Peyer's patch (tissue), 4 donors: ENCODE measurements around the gene ZBTB11. TPM values are rescaled to one million over a fixed set of nuclear protein-coding genes. Genes with fewer than 3 reads are reported as not detected.
"Not testable (repeated sequence)": the region's sequence is repeated elsewhere in the genome, so short reads cannot be mapped to it uniquely, and the experiment has no call there.

Experiments
- DNase-seq, 3 donors: peaks; one replicate each; pipeline ENCODE4 v3.0.0-alpha.2; 2017 to 2019
- H3K27ac ChIP-seq, 4 donors: fragments of 200-600 bp; sonication (generic); one replicate each; pipeline ENCODE4 v1.5.1; 2016 to 2019
- H3K27me3 ChIP-seq, 2 donors: fragments of 200-600 bp; sonication (generic); one replicate each; pipeline ENCODE4 v1.5.1; 2019
- H3K36me3 ChIP-seq, 3 donors: fragments of 200-600 bp; sonication (generic); one replicate each; pipeline ENCODE4 v1.5.1; 2016 to 2019
- H3K4me1 ChIP-seq, 4 donors: fragments of 200-600 bp; sonication (generic); one replicate each; pipeline ENCODE4 v1.5.1; 2016 to 2019
- H3K4me3 ChIP-seq, 4 donors: fragments of 200-600 bp; sonication (generic); 1 replicate in 3 of 4; 2 replicates in 1 of 4; pipeline ENCODE4 v1.5.1; 2016 to 2019; ENCODE audit warnings: mild to moderate bottlenecking in 1 of 4
- H3K9me3 ChIP-seq, 4 donors: fragments of 200-600 bp; sonication (generic); one replicate each; pipeline ENCODE4 v1.5.1; 2016 to 2019; ENCODE audit warnings: mild to moderate bottlenecking in 1 of 4
- POLR2A ChIP-seq, 2 donors: fragments of 450-650 bp; IDR thresholded peaks; one replicate each; pipeline ENCODE4 v1.5.1; 2017; ENCODE audit warnings: antibody characterized with exemption in 2 of 2, mild to moderate bottlenecking in 2 of 2, moderate library complexity in 2 of 2
- total RNA-seq, 4 donors: library from RNA; depleted of rRNA; stranded (reverse); fragments of >200 nt; gene quantifications; one replicate each; pipeline ENCODE4 v1.1.0, GENCODE V29; 2016
- TF ChIP-seq, protein P1 (sequence below), 6 experiments: fragments of 450-650 bp in 4 of 6; fragments of 200-600 bp in 2 of 6; sonication (generic) in 1 of 6; IDR thresholded peaks; one replicate each; pipeline ENCODE4 v1.5.1; 2017 to 2019; ENCODE audit warnings: antibody characterized with exemption in 6 of 6, mild to moderate bottlenecking in 3 of 6, moderate library complexity in 1 of 6

ZBTB11 gene
- total RNA-seq, 4 donors from 2014 or later, result 15.5 to 25.5 (median 22.9) TPM

GRCh38 chr3:101680466-101680865 is 3.5 kb upstream of the ZBTB11 start:
- TF ChIP-seq POLR2A (IDR thresholded peaks at IDR 0.05), result no peak
- TF ChIP-seq, protein P1, sequence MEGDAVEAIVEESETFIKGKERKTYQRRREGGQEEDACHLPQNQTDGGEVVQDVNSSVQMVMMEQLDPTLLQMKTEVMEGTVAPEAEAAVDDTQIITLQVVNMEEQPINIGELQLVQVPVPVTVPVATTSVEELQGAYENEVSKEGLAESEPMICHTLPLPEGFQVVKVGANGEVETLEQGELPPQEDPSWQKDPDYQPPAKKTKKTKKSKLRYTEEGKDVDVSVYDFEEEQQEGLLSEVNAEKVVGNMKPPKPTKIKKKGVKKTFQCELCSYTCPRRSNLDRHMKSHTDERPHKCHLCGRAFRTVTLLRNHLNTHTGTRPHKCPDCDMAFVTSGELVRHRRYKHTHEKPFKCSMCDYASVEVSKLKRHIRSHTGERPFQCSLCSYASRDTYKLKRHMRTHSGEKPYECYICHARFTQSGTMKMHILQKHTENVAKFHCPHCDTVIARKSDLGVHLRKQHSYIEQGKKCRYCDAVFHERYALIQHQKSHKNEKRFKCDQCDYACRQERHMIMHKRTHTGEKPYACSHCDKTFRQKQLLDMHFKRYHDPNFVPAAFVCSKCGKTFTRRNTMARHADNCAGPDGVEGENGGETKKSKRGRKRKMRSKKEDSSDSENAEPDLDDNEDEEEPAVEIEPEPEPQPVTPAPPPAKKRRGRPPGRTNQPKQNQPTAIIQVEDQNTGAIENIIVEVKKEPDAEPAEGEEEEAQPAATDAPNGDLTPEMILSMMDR (IDR thresholded peaks at IDR 0.05), result no peak
- no peak overlapping the region for H3K27ac ChIP-seq
- peaks cover 3 to 28% (median 7%) of the 10 kb centered on the region in 4 donors for H3K4me1 ChIP-seq
- H3K9me3 ChIP-seq, result no peaks in the 10 kb centered on the region
- H3K36me3 ChIP-seq, result peaks cover 0 to 50% (median 0%) of the 10 kb centered on the region in 3 donors
- DNase-seq, result no peak
- no peaks in the 10 kb centered on the region for H3K27me3 ChIP-seq
- H3K4me3 ChIP-seq, result no peak overlapping the region

DNA sequence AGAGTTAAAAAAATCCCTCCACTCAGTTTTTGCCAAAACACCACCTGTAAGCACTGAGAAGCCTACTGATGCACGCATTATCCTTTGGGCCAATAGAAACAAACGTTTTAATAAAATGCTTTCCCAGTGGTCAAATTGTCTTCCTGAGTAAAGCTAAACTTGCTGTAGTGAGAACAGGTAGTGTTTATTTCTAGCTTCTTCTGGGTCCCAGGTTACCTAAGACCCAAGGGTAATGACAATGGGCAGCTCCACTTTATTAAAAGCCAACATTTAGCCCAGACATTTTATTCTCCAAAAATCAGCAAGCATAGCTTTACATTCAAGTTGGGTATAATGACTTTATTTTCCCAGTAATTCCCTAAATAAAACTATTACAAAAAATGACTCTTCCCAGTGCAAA is 1.9 kb upstream of the ZBTB11 start:
- not testable (repeated sequence) for H3K27ac ChIP-seq, H3K9me3 ChIP-seq, DNase-seq, H3K27me3 ChIP-seq, H3K4me3 ChIP-seq
- Histone ChIP-seq H3K36me3 (peaks cover 0 to 44% (median 0%) of the 10 kb centered on the region in 3 donors), H3K4me1 (peaks cover 3 to 21% (median 6%) of the 10 kb centered on the region in 4 donors)

GRCh38 chr3:101677436-101678286 is 729 bp upstream of the ZBTB11 start:
- peak in 2 of 3 donors; percentile 24 to 57 for DNase-seq
- peak overlapping the region; percentile 77 to 98 (median 94) for H3K4me3 ChIP-seq
- no peaks in the 10 kb centered on the region for H3K9me3 ChIP-seq
- TF ChIP-seq, protein P1 (IDR thresholded peaks at IDR 0.05), result no peak
- TF ChIP-seq POLR2A (IDR thresholded peaks at IDR 0.05), result no peak
- peak overlapping the region; percentile 95 to 100 (median 98) for H3K27ac ChIP-seq
- H3K4me1 ChIP-seq, result peaks cover 3 to 18% (median 6%) of the 10 kb centered on the region in 4 donors
- peaks cover 0 to 32% (median 0%) of the 10 kb centered on the region in 3 donors for H3K36me3 ChIP-seq
- H3K27me3 ChIP-seq, result no peaks in the 10 kb centered on the region

GRCh38 chr3:101676216-101676764 is 642 bp downstream of the ZBTB11 start:
- DNase-seq, result peak; percentile 92 to 97 (median 97)
- peak overlapping the region; percentile 77 to 98 (median 94) for H3K4me3 ChIP-seq

GRCh38 chr3:101675709-101676215 is 1.2 kb downstream of the ZBTB11 start:
- Histone ChIP-seq H3K36me3 (peaks cover 0 to 16% (median 0%) of the 10 kb centered on the region in 3 donors), H3K27me3 (no peaks in the 10 kb centered on the region), H3K9me3 (no peaks in the 10 kb centered on the region), H3K4me3 (peak overlapping the region; percentile 77 to 98 (median 94)), H3K4me1 (peaks cover 3 to 18% (median 6%) of the 10 kb centered on the region in 4 donors), H3K27ac (peak overlapping the region; percentile 95 to 100 (median 98))
- TF ChIP-seq POLR2A (IDR thresholded peaks at IDR 0.05), result no peak
- TF ChIP-seq, protein P1 (IDR thresholded peaks at IDR 0.05), result peak in 1 of 6 experiments; percentile 1
- peak in 1 of 3 donors; percentile 41 for DNase-seq

More at GRCh38 chr3:101676216-101676764, 642 bp downstream of the ZBTB11 start:
- H3K4me1 ChIP-seq, result peaks cover 3 to 18% (median 6%) of the 10 kb centered on the region in 4 donors
- peak overlapping the region; percentile 95 to 100 (median 98) for H3K27ac ChIP-seq
- H3K9me3 ChIP-seq, result no peaks in the 10 kb centered on the region
- H3K36me3 ChIP-seq, result peaks cover 0 to 19% (median 0%) of the 10 kb centered on the region in 3 donors
- no peaks in the 10 kb centered on the region for H3K27me3 ChIP-seq
- TF ChIP-seq, protein P1 (IDR thresholded peaks at IDR 0.05), result peak in 4 of 6 experiments; percentile 2 to 28 (median 20)
- peak; percentile 44 to 65 for TF ChIP-seq POLR2A (IDR thresholded peaks at IDR 0.05)
